GM18507 (cell line): ENCODE data around the gene RIGI.
A peak's percentile ranks its signal among the peaks of the same experiment; 100 is the strongest.
"Not testable (repeated sequence)": the region's sequence is repeated elsewhere in the genome, so short reads cannot be mapped to it uniquely, and the experiment has no call there.

Source experiments
- DNase-seq: peaks from one replicate; pipeline ENCODE4 v3.0.0; 2011; ENCODE audit warnings: low read depth; ENCODE audit not compliant: insufficient read length; ENCODE audit errors: extremely low spot score
- FAIRE-seq: peaks from 2 replicates; lab custom pipeline; 2011; peaks lifted over from hg19 to GRCh38; lab: Jason Lieb, UNC

RIGI gene

DNA sequence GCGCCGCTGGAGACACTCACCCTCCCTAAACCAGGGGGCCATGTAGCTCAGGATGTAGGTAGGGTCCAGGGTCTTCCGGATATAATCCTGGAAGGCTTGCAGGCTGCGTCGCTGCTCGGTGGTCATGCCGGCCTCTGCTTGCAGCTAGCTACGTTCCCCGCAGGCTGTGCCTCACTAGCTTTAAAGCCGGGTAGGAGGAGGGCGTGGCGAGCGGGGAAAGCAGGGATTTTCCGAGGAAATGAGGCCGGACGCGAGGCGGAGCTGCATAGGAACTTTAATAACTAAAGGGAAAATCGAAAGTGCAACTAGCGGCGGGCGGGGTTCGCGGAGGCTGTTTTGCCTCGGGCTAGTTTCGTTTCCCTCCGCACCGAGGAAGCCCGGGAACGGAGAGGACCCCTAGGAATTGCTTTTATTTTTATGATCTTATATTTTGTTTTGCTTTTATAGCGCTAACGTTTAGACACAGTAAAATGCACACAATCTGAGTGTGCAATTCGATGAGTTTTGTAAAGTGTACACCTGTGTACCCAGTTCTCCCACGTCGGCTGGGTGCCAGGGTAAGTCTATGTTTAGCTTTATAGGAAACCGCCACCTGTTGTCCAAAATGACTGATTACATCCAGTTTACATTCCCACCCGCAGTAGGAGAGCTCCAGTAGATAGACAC, at the start of gene RIGI:
TSS of gene RIGI (minus strand) at position 156 of the 666 bp plus-strand sequence. CDS start at position 126, 30 bp downstream.
- FAIRE-seq: peak; percentile 87
- DNase-seq: no peak

DNA sequence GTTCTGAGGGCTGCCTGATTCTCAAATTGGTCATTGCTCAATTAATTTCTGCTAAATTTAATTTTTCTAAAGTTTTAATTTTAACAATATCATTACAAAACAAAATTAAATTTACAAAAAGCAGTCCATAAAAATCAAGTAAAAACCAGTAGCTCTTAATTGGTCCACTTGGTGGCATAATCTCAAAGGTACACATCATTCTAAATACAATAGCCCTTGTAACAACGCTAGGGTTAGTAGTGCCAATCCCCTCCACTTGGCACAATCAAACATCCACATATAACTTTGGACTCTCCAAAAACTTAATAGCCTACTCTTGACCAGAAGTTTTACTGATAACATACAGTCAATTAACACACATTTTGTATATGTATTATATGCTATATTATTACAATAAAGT, 48.9 kb upstream of the RIGI start:
- no peak for FAIRE-seq
- DNase-seq: no peak

DNA sequence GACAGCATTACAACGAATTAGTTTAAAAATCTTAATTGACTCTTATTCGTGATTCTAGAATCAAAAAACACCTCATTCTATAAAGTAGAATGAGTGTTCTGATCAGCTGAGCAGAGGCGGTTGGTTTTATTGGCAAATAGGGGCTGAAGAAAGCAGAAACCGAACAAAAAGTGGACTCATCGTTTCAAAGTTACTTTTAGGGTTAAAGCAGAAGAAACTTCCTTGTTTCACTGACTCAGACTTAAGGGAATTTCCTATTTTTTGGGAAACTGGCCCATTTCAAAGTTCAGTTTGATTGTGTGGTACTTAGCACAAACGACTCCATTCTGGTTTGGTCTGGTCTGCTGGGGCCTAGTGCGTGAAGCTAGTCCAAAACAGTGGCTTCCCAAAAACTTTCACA, 47.8 kb upstream of the RIGI start:
- DNase-seq (no peak), FAIRE-seq (no peak)

DNA sequence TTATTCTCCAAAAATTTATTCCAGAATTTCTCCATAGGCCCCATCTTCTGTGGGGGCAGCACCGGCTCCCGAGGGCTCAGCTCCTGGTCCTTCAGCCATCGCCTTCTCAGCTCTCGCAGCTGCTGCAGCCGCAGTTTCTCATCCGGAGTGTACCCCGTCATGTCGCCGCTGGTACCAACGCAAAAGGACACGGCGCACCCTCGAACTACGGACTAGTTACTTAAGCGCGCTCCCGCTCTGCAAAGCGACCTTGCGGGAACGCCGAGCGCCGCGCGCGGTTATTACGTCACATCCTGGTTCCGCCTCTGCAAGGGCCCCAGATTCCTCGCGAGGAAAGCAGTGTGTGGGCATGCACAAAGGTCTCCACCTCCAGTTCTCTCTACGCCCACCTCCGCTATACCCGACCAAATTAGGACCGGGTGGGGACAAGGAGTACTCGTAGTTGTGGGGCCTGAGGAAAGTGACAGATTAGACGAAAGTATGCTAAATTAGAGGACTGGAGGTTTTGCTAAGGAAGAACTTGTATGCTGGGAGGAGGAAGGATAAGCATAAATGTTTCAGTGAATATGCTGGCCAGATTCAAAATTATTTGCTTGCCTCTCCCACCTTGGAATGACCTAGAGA, 47.0 kb upstream of the RIGI start, which contains the start of gene NDUFB6:
TSS of gene NDUFB6 (minus strand) at position 260 of the 624 bp plus-strand sequence. CDS start at position 161, 99 bp downstream.
- FAIRE-seq: peak; percentile 99
- DNase-seq: peak; percentile 83

DNA sequence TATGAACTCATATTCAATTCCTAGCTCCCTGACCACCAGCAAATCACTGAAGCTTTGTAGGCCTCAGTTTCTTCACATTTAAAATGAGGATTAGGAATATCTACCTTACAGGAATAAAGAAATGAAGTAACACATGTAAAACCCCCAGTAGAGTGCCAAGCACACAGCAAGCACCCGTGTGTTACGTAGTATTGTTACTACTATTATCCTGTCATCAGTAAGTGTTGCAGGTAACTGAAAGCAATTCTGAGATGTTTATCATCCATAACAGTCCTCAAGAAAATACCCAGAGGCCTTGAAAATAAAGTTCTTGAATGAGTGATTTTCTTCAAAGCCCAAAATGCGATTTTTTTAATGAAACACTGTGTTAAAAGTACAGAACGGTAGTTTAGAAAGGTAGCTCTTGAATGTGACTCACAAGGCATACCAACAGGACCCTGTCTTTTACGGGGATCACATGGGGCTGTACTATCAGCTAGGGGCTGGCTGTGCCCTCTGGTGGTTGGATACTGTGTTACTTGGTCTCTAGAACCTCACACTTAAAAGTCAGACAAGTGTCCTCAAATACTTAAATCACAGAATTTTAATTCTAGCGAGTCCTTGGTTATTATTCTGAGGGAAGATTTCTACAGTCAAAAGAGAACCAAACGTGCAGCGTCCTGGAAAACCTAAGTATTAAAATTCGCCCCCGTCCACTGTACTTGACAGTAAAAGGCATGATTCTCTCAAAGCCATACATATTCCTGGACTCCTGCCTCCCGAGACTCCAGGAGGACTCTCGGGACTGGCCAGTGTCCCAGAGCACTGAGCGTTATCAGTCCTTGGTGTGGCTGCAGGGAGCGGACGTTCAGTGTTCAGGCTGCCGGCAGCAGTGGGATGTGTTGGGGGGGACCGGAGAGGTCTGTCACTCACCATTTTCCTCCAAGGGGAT, 46.2 kb upstream of the RIGI start:
- DNase-seq (peak; percentile 35), FAIRE-seq (peak; percentile 95)

DNA sequence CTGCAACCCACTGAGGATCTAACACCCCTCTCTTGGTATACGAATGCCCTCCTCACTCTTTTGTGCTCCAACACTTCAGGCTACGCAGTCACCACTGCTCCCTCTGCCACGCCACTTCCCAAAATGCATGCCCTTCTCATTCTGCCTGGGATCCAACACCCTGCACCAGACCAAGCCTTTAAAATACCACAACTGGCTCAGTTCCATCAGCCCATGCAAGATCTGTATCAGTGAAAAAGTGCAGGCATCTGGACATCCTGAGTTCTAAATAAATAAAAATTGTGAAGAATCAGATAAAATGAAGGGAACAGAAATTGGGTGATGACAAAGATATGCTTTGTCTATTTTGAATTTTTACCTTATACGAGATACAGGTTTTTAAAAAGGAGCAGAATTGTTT, 44.3 kb upstream of the RIGI start:
- DNase-seq (no peak), FAIRE-seq (no peak)

DNA sequence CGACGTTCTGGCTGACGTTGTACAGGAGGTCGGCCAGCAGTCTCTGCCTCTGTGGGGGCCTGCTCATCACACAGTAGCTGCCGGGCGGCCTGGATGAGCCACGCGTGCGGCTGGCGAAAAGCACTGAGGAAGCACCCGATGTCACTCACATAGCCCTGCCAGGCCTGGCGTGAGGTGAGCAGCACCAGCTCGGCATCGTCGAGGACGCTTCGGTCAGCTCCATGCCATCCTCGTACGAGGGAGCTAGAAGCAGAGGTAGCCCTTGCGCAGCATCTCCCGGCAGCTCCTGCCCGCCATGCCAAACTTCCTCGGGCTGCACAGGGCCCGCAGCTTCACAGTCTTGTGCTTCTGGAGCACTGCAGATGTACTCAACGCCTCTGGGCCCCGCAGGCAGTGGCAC, 40.8 kb upstream of the RIGI start:
- FAIRE-seq (no peak), DNase-seq (no peak)

DNA sequence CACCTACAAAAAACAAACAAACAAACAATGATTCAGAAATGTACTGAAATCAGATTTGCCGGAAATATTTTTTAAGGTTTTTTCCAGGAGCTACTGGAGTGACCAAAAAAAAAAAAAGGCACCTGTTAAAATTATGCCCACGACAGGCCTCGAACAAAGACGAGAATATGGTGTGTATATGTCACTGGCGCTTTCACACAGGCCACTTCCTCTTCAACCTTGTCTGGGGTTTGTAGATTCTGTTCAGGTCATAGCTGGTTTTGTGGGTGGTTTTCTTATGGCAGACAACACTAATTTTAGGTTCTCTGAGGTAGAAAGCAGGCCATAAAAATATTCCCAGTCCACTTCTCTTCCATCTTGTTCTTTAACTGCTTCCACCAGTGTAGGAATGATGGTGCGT, 40.0 kb upstream of the RIGI start:
- FAIRE-seq (no peak), DNase-seq (no peak)

DNA sequence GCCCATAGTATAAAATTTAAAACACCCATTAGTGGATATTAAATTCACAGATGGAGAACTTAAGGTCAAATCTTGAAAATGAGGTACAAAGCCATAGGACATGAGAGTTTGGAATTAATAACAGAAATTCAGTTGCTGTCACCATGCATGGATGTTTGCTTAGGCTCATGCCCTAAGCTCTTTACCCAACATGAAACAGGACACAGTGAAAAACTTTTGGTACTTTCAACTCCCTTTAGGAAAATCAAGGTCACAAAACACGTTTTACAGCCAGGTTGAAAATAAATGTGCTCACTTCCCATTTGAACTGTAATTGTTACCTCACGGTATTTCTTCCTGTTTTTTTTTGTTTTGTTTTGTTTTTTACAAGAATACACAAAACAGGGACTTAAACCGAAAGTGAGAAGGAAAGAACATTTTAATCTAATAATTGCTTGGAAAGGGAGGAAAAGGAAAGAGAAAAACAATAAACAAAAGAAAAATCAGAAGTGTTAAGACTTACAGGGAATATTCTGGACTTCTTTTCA, 32.5 kb upstream of the RIGI start:
- DNase-seq: no peak
- FAIRE-seq: peak; percentile 48

DNA sequence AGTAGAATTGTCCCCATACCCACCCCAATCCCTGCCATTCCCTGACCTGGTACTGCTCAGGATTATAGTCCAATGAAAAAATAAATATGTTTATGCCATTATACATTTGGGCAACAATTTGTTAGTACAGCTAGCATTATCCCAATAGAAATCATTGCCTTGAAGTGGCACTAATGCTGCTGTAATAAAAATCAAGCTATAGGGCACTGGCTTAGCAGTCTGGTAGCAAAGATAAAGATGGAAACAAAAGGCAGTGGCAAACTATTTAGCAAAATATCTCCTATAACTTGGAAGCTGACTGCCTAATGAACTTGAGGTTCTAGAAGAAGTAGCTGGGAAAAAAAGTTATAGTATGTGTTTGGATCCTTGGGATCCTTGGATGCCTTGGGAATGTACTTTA, 28.6 kb upstream of the RIGI start:
- DNase-seq (no peak), FAIRE-seq (no peak)

DNA sequence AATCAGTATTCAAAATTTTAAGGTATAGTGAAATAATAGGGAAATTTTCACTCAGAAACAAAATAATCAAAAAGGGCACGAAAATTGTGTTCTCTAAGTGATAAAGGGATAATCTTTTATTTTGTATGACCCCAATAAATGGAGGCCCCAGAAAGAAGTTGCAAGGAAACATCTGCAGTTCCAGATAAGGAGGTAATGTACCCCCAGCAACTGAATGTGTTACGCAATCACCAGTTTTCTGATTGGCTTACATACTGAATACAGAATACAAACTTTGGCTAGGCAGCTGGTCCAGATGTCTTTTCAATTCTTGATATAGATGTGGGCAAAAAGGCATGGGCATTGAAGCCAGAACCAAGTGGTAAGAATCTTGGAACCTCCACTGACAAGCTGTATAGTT, 28.1 kb upstream of the RIGI start:
- no peak for FAIRE-seq
- no peak for DNase-seq

DNA sequence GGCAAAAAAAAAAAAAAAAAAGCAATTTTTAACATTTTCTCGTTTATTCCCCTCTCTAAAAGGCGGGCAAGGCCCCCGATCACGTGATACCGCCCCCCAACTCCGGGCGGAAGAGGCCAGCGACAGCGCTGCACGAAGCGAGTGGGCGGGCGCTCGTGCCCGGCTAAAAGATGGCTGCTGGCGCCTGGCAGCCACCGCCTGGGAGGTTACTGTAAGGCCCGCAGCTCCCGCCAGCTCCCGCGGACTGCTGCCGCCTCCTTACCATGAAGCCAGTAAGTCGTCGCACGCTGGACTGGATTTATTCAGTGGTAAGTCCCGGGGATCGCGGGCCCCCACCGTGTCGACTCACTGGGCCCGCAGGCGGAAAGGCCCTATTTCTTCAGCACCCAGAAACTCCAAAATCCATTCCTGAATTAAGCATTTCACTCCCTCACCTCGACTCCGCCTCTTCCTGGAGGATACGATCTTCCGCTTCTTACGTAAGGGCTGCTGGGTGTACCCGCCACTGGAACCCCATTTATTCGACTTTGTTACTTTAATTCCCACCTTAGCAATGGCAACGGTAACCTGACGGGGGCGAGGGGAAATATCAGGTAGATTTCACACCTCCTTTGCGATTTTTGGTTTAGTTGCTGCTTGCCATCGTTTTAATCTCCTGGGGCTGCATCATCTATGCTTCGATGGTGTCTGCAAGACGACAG, 26.3 kb upstream of the RIGI start, which contains the start of the genes SMIM27 and TOPORS:
TSS of gene SMIM27 (plus strand) at position 156 of the 701 bp plus-strand sequence. CDS start at position 264, 108 bp downstream.
TSS of gene TOPORS (minus strand) at position 415 of the 701 bp plus-strand sequence. CDS start at position 265, 150 bp downstream.
- peak; percentile 78 for DNase-seq
- peak; percentile 79 for FAIRE-seq

DNA sequence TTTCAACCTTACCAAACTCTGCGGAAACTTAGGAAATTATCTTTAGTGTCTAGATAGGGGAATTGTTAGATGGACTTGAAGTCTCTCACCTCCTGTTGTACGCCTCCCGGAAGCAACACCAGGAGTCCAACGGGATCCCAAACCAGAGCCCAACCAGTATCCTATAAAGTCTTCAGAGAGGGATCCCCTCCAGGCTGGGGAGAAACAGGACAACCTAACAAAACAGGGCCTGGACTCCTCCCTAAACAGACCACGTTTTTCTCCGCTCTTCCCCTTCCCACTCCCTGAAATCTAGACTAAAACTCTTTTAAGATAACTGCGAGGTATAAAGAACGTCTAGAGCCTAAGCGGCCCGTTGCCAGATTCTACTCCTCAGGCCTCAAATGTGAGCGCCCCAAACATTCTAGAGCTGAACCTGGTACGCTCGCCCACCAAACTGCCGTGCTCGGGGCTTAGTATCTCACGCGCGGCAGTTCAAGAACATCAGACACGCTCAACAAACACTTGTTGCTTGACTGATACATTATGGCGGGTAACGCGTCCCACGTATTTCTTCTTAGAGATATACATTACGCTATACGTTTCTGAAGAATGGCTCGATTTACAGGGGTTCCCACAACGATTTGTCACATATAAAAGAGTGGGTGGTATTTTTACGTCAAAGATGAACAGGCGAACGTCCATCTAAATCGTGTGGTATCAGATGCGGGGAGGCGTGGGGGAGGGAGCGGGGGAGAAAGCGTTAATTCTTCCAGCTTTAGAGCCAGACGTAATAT, 25.5 kb upstream of the RIGI start:
- DNase-seq (no peak), FAIRE-seq (peak; percentile 9)

DNA sequence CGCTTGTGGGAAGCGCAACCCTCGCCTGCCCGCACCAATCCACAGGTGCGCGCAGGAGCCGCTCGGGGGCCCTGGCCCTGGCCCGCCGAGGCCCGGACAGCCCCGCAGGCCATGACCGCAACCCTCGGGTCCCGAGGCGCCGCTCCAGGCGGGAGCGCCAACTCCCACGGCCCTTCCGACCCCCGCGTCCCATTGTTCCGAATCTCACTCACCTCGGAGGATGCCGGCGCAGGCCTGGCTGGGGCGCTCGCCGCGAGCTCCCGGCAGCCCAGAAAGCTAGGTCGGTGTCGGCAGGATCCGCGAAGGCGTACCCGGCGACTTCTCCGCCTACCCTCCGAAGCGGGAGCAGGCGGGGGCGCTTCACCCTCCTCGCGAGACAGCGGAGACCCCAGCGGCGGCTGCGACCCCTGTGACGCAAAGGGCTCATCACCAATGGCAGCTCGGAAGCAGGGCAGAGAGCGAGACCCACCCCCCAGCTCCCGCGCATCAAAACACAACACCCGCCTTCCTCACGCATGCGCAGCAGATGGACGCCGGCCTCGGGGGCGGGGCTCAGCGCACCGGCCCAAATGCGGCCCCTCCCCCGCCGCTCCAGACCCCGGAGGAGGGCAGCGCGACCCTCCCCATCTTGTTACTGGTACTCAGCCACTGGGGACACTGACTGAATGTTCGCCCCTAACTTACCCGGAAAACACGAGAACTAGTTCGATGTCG, 24.7 kb upstream of the RIGI start:
- peak; percentile 96 for DNase-seq
- FAIRE-seq: peak; percentile 86

DNA sequence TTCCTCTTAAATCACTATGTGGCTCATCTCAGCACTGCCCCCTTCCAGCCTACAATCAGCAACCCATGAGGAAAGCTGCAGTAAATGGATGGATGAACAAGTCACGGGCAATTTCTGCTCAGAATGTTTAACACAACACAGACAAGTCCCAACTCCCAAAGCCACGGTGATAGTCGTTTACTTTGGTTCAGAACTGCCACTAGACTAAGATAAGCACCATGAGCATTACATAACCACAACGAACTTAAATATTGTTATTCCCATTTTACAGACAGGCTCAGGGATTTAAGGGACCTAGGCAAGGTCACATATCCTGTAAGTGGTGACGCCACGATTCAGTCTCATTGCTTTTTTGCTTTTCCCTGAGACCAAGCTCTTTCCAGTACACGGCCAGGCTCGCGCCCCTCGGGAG, 24.2 kb upstream of the RIGI start:
- DNase-seq (no peak), FAIRE-seq (peak; percentile 51)

DNA sequence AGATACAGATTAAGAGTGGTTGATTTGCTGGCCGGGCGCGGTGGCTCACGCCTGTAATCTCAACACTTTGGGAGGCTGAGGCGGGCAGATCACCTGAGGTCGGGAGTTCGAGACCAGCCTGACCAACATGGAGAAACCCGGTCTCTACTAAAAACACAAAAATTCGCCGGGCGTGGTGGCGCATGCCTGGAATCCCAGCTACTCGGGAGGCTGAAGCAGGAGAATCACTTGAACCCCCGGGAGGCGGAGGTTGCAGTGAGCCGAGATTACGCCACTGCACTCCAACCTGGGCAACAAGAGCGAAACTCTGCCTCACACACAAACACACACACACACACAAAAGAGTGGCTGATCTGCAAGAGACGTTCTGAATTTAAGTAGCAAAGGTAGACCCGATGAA, 22.2 kb upstream of the RIGI start:
- DNase-seq, FAIRE-seq: not testable (repeated sequence)

DNA sequence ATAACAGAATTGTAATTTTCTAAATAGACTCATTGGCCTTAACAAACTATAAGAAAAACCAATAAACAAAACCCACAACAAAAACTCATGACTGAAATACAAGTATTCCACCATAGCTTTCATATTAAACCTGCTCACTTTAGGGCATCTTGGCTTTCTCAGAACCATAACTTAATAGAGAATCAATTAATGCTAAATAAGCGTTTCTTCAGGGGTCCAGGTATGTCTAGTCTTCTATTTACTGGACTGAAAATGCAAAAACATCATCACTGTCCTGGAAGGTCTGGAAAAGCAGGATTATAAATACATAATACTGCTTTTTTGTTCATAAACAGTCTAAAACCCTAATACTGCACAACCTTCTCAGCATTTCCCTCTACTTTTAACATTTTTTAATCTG, 19.9 kb upstream of the RIGI start:
- FAIRE-seq (no peak), DNase-seq (no peak)

DNA sequence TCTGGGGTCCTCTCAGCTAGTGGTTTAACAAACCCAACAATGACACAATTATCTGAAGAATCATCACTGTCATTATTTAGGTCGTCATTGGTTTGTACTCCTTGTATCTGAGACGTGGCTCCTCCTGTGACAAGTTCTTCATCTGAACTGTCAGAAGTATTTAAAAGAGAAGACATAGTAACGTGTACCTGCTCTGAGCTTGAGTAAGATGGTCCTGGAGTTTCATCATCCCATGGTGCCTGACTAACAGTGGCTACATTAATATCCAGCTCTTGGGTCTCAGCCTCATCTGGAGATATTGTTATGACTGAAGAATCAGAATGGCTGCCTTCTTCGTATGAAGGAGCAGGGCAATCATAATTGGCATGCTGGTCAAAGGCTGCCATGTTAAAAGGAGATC, 17.1 kb upstream of the RIGI start:
- DNase-seq (no peak), FAIRE-seq (no peak)
